Measurements from ENCODE around the gene BCOR.

DNA sequence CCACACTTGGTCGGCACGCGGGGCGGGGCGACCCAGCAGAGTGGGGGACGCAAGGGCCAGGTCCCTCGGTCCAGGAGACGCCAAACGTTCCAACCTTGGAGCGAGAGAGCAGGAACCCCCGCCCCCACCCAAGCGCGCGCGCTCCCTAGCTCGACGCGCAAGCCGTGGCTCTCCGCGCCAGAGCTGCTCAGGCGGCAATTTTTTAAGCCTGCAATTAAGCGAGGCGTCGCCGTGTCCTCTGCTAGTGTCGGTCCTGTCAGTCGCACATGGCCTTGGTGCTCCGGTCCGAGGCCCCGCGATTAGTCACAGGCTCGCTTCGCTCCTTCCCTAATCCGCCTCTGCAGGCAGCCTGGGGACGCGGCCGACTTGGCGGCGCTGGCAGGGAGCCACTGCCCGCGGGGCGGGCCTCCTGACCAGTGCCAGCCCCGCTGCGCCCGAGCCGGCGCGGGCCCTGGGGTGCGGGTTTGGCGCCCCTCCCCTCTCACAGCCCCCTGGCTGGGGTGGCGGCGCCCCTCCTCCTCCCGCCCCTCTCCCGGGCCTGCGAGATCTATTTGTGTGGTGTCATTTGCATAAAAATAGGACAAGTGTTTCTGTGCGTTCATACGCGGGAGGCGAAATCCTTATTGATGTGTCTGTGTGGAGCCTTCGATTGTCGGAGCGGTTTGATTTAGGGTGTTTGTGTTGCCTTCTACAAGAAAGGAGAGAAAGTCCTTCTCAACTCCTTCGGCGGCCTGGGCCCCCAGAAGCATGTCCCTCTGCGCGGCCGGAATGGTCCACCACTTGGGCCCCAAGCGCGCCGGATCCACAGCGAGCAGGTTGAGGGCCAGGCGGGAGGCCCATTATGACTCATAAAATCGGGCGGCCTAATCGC lies 9.8 kb upstream of the BCOR start:
- TF ChIP-seq, protein P1, sequence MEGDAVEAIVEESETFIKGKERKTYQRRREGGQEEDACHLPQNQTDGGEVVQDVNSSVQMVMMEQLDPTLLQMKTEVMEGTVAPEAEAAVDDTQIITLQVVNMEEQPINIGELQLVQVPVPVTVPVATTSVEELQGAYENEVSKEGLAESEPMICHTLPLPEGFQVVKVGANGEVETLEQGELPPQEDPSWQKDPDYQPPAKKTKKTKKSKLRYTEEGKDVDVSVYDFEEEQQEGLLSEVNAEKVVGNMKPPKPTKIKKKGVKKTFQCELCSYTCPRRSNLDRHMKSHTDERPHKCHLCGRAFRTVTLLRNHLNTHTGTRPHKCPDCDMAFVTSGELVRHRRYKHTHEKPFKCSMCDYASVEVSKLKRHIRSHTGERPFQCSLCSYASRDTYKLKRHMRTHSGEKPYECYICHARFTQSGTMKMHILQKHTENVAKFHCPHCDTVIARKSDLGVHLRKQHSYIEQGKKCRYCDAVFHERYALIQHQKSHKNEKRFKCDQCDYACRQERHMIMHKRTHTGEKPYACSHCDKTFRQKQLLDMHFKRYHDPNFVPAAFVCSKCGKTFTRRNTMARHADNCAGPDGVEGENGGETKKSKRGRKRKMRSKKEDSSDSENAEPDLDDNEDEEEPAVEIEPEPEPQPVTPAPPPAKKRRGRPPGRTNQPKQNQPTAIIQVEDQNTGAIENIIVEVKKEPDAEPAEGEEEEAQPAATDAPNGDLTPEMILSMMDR (conservative IDR thresholded peaks at IDR 0.05): no peak
- TF ChIP-seq ZFX (IDR thresholded peaks at IDR 0.05): no peak

Data from C4-2B (cell line).